Medulla oblongata (tissue), 1 donor: Measurements from ENCODE around the gene ZNF689.
"Not testable (repeated sequence)": the region's sequence is repeated elsewhere in the genome, so short reads cannot be mapped to it uniquely, and the experiment has no call there.

ENCODE experiments used
- DNase-seq: peaks from one replicate; pipeline ENCODE4 v3.0.0-alpha.2; 2015; ENCODE audit errors: extremely low spot score

ZNF689 gene

DNA sequence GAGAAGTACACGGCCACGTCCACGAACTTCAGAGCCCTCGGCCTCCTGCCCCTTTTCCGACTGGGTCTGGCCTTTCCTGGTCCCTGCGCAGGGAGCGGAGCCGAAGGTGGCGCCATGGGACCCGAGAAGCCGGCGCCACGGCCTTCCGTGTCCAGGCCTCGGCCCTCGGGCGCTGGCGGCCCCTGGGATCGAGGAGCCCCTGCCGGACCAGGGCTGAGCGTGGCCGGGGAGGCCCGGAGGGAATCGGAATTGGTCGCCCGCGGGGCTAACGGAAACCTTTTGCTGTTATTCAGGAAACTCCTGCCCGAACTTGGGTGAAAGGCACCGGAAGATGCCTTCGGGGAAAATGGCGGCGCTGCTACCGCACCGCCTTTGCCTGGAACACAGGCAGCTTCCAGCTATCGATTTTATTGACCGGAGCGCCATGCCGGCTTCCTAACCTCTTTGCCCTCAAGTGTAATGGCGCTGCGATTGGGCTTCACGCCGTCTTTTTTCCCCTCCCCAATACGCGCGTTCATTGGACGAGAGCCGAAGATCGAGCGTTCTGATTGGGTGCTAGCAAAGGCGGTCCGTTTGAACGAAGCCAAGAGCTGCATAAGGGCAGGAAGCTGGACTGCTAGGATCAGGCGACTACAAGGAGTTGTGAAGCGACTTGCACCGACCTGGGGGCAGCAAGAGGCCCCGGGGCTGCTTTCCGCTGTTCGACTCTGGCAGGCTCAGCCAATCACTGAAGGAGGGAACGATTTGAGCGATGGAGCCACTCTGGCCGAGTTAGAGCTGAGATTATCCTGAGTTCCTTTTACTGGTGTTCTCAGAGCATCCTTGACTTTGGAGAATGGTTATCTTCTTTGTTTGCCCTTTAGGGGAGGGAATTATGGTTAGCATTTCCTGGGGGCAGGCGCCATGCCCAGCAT, at the start of gene ZNF689:
ZNF689 (minus strand) TSS at position 464 of the 914 bp plus-strand sequence; CDS start at position 116, 348 bp downstream.
- DNase-seq: peak; percentile 99

DNA sequence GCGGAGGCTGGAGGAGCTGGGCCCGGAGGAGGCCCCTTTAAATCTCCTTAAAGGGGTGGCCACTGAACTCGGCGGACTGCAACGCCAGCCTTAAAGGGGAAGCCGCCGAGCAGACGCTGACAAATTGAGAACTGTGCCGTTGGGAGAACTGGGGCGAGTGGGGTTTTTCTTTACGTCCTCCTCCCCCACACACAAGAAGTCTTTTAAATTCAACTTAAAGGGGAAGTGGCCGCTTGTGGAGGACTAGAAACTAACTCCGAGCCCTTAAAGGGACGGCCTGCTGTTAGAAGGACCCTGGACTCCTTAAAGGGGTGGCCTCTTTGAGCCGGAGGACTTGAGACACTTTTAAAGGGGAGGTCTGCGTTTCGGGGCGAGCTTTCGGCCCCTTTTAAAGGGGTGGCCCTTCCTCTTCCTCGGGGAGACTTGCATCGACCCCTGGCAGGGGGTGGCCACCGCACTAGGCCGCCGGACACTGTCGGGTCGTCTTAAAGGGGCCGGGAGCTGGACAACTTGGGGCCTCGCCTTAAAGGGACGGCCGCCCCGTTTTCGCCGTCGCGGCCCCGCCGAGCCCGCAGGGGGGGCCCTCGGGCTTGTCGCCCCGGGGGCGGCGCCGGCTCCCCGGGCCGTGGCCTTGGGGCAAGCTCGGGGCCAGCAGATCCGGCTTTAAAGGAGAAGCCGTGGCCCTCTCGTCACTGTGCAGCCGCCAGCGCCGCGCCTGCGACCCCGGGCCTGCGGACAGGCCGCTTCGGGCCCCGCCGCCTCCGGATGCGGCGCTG, 48.7 kb upstream of the ZNF689 start:
- DNase-seq: peak; percentile 98

DNA sequence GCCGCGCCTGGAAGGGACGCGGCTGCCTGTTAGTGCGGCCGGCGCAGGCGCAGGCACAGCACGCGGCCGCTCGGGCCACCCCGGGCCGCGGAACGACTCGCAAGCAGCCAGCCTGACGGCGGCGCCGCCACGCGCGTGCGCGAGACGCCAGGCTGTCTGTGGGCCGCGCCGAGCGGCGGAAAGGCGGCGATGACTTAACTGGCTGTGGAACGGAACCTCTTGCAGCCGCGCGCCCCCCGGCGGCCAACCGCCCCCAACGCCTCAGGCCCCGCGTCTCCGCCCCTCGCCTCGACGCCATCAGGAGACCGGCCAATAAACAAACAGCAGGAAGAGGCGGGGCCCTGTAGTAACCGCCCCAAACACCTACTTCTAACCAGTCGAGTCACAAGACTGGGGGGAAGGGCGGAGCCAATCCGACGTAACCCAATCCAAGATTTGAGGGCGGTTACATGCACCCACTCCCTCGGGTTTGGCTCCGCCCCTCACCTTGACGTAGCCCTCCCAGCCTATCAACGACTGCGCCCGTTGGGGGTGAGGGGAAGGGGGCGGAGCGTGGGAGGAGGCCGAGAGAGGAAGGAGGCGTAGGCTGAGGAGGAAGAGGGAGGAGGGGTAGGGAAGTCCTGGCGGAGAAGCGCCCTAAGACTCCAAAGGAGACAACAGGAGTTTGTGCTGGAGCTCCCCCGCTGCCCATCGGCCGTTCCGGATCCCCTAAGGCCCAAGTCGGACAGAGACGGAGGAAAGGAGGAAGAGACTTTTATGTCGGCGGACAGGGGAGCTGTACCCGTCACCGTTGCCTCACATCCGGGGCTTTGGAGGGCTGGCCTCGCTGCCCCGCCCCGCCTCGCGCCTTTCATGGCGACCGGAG, 47.9 kb upstream of the ZNF689 start, which contains the start of gene FBRS:
FBRS (plus strand) TSS at position 566 of the 865 bp plus-strand sequence. CDS start 1,088 bp downstream, outside the sequence.
- DNase-seq: peak; percentile 100

DNA sequence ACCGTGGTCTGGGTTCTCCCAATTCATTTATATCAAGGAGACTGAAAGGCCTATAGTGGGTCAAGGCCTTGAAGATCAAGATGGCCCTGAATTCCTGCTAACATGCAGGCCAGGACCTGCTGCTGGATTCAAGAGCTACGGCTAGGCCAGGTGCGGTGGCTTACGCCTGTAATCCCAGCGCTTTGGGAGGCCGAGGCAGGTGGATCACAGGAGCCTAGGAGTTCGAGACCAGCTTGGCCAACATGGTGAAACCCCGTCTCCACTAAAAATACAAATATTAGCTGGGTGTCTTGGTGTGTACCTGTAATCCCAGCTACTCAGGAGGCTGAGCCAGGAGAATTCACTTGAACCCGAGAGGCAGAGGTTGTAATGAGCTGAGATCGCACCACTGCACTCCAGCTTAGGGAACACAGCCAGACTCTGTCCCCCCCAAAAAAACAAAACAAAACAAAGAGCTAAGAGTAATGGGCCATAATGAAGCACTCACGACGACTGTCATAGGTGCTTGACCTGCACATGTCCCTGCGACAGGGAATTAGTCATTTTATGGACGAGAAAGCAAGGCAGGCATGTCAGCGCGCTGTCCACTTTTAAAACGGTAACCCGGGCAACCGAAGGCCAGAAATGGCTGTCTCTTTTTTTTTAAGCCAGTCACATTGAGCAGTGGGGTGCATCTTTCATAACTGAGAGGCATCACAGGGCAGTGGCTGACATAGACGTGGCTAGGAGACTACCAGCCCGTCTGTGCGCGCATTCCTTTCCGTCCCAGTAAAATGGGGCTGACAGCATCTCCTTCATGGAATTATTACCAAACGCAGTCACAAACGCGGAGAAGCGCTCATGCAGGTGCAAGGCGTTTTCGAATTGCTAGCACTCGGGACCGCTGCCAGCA, 47.0 kb upstream of the ZNF689 start:
- no peak for DNase-seq

DNA sequence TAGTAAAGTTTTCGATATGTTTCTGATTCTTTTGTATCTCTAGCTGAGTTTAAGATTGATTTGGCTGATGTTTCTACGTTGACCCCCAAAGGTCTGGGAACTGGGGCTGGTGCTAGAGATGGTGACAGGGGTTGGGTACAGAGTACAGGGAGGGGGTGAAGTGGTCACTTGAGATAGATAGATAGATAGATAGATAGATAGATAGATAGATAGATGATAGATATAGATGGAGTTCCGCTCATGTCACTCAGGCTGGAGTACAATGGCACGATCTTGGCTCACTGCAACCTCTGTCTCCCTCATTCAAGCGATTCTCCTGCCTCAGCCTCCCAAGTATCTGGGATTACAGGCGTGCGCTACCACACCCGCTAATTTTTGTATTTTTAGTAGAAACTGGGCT, 46.2 kb upstream of the ZNF689 start:
- no peak for DNase-seq

DNA sequence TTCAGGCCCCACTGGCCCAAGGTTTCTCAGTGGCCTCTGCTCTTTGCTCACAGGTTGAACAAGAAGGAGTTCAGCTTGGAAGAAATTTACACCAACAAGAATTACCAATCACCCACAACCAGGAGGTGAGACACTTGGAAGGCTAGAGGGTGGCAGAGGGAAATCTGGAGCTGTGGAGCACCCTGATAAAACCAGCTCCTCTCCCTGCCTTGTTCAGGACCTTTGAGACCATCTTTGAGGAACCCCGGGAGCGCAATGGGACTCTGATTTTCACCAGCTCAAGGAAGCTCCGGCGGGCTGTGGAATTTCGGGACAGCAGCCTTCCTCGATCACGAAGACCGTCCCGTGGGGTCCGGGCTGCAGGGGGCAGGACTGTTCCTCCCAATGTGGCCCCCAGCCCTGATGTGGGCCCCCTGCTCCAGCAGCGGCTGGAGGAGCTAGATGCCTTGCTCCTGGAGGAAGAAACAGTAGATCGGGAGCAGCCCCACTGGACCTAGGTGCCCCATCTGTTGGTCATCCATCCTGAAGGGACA, 45.7 kb upstream of the ZNF689 start:
- no peak for DNase-seq

DNA sequence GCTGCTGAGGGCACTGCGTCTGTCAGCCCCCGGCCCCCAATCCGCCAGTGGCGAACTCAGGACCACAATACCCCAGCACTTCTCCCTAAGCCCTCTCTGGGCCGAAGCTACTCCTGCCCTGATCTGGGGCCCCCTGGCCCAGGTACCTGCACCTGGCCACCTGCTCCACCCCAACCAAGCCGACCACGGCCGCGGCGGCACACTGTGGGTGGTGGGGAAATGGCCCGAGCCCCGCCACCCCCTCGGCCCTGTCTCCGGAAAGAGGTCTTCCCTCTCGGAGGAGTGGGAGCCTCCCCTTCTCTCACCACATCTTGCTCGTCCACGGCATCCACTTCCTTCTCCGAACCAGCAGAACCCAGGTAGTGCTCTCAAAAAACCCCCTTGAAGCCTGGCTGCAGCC, 44.7 kb upstream of the ZNF689 start:
- DNase-seq: no peak

DNA sequence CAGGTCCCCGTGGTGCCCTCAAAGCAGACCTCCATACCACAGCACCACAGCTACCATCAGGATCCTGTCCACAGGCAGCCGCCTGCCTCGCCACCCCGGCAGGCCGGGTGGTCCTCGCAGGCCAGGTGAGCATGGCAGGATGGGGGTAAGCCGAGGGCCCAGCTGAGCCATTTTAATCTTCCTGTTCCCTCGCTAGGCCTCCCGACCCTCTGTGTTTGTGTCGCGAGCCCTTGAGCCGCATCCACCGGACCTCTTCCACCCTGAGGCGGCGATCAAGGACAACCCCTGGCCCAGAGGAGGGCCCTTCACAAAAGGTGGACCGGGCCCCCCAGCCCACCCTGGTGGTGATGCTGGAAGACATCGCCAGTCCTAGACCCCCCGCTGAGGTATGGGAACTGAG, 42.5 kb upstream of the ZNF689 start:
- no peak for DNase-seq

DNA sequence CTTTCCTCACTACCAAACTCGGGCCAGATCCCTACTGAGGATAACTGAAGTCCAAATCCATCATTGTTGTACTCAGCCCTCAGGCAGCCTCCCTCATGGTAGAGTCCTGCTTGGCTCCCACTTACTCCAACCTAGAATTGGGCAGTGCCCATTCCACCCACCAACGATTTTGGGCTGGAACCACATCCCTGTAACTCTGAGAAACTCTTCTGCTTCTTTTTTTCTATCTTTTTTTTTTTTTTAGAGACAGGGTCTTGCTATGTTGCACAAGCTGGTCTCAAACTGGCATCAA, 41.8 kb upstream of the ZNF689 start:
- DNase-seq: no peak

DNA sequence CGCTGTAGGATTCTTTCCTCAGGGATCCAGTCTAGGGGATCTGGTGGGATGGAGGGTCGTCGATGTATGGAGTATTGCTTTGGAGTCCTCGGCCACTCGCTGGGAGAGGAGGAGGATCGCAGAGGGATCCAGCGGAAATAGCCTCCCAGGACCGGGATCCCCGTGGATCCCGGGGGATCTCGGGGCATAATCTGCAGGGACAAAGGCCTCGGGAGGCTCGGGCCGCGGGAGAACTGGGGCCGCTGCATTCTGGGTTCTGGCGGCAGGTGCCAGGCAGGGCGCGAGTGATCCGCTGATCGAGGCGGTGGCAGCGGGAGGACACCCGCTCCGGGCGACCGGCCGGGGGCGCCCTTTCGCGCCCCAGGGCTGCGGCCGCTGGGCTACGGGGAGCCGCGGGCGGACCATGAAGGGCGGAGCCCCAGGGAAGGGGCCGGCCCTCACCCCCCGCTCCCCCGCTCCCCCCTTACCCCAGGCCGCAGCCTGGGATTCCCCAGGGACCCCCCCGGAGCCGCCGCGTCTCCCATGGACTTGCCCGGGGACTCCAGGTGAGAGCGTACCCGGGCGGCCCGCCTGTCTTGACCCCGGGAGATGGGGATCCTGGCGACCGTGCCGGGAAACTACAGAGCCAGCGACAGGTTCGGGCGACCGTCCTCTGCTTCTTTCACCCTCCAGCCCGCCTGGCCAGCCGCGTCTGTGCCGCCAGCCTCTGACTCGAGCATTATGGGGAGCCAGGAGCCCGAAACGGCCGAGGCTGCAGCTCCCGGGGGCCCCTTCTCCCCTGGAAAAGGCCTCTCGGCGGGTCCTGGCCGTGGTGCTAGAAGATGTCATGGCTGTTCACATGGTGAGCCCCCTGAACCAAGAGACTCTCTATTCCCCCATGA, 41.2 kb upstream of the ZNF689 start:
- DNase-seq: peak; percentile 70

DNA sequence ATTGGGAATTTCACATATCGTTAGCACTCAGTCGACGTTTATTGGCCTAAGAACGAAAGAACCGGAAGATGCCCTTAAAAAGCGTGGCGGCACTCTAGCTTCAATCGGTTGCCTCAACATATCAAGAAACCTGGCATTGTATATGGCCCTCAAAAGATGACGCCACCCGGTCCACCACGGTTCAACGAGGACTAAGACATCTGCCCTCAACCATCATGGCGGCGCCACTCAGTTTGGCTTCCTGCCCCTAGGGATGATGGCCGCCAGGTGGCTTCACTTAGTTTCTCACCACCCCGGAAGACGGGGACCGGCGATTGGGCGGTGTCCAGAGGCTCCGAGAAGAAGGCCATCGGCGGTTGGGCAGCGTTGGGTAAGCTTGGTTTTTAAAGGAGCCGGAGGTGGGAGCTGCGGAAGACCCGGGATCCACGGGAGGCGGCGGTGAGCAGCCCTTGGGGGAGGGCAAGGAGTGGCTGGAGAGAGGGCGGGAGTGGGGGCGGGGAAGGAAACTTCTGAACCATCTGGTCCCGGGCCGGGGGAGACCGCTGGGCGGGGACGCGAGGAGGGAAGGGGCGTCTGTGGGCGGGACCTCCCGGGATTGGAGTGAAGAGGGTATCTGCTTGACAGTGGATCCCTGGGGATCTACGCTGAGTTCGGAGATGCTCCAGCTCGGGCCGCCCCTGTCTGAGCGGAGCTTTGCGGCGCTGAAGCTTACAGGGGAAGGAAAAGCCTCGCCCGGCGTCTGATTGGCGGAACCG, 40.4 kb upstream of the ZNF689 start, which contains the start of gene PRR14:
PRR14 (plus strand) TSS at position 592 of the 755 bp plus-strand sequence. CDS start 686 bp downstream, outside the sequence.
- peak; percentile 100 for DNase-seq

DNA sequence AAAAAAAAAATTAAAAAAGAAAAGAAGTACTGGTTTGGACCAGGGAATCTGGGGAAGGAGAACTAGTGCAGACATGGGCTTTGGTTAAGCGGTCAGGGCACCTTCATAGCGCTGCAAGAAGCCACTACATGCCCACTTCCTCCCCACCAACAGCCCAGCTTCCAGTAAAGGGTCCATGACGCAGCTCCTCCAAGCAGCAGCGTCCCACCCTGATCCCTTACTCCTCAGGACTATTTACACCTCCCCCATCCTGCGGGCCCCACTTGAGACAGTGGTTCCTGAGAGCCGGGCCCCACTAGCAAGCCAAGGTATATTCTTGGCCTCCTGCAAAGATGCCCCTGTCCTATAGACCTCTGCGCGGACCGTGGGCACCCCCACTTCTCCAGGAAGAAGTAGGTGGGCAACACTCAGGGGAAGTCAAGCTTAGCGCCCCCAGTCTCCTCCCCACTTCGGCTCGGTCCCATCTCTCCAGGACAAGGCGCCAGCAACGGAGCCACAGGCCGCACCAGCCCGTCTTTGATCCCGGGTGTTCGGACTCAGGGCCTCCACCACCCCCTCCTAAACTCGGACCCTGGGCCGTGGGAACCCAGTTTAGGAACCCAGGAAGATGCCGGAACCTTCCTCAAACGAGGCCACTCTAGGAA, 39.7 kb upstream of the ZNF689 start:
- DNase-seq: no peak

DNA sequence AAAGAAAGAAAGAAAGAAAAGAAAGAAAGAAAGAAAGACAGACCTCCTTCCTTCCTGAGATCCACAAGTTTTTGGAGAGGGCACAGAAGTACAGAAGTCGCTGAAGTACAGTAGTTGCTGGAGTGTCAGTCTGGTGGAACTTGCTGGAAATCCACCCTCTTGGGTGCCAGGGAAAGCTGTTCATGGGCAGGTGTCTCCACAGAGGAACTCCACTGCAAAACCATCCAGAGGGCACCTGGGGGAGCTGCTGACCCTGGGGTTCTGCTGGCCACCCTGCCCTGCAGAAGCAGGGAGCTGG, 37.0 kb upstream of the ZNF689 start:
- DNase-seq: no peak

DNA sequence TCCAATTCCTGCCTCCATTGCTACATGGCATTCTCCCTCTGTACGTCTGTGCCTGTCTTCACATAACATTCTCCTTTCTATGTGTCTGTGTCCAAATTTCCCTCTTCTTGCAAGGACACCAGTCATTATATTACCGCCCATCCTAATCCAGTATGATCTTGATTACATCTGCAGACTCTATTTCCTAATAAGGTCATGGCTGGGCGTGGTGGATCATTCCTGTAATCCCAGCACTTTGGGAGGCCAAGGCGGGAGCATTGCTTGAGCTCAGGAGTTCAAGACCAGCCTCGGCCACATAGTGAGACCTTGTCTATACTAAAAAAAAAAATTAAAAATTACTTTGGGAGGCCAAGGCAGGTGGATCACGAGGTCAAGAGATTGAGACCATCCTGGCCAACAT, 35.5 kb upstream of the ZNF689 start:
- no peak for DNase-seq

DNA sequence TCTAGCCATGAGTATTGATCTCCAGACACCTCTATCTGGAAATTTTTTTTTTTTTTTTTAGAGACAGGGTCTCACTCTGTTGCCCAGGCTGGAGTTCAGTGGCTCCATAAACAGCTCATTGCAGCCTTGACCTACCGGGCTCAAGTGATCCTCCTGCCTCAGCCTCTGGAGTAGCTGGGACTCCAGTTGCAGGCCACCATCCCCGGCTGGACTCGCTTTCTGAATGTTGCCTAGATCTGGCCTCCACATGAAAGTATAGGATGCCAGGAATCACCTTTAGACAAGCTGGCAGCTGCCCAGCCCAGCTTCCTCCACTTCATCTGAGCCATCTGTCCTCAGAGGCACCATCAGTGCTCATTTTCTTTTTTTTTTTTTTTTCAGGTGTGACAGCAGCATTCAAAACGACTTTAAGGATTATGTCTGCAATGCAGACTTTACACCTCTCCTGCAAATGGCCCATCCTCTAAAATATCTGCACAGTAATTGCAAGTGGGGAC, 34.2 kb upstream of the ZNF689 start:
- no peak for DNase-seq

DNA sequence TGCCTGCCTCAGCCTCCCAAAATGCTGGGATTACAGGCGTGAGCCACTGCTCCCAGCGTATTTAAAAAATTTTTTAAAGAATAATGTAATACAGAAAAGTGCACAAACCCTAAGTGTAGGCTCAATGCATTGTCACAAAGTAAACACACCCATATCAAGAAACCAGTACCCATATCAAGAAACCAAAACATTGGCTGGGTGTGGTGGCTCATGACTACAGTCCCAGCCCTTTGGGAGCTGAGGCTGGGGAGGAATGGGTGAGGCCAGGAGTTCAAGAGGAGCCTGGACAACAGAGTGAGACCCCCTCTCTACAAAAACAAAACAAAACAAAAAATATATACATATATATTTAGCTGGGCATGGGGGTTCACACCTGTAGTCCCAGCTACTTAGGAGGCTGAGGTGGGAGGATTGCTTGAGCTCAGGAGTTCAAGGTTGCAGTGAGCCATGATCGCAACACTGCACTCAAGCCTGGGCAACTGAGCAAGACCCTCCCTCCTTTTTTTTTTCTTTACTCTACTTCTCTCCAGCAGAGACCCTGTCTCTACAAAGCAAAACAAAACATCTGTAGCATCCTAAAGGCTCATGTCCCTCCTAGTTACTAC, 31.3 kb upstream of the ZNF689 start:
- no peak for DNase-seq

DNA sequence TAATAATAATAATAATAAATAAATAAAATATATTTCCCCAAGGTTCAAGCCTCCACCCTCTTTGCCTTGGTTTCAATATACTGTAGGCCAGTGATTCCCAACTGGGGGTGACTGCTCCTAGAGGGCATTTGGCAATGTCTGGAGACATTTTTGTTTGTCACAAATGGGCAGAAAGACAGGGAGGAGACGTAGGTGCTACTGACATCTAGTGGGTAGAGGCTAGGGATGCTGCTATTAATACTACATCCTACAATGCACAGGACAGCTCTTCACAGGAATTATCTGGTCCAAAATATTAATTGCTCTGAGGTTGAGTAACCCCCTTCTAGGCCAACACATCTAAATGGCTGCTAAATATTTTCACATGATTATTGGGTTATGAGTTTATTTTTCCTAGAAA, 27.8 kb upstream of the ZNF689 start:
- DNase-seq: no peak

DNA sequence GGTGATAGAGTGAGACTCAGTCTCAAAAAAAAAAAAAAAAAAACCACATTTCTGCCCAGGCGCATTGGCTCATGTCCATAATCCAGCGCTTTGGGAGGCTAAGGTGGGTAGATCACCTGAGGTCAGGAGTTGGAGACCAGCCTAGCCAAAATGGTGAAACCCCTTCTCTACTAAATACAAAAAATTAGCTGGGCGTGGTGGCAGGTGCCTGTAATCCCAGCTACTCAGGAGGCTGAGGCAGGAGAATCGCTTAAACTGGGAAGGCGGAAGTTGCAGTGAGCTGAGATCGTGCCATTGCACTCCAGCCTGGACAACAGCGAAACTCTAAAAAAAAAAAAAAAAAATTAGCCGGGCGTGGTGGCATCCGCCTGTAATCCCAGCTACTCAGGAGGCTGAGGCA, 26.9 kb upstream of the ZNF689 start:
- DNase-seq: not testable (repeated sequence)
